ENCODE measurements around the gene SLC17A7. TPM values are rescaled to one million over a fixed set of nuclear protein-coding genes. Genes with fewer than 3 reads are reported as not detected.
A peak's percentile ranks its signal among the peaks of the same experiment; 100 is the strongest.

SLC17A7 gene
- total and polyA plus RNA-seq, 7 experiments from 2014 or later: 0.12 to 0.22 TPM; not detected in 5

DNA sequence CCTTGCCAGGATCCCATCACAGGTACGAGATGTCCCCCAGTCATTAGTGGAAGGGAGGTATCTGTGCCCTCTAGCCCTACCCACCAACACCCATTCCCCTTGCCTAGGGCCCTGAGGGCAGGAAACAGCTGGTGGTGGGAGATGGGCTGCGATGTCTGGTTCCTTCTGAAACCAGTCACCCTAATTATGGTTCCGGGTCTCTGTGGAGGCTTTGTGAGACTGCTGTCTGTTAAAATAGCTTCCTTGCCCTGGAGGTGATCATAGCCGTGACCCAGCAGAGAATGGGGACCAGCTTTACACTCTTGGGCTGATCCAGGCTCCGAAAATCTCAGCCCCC, 17.2 kb upstream of the SLC17A7 start:
- H3K4me3 Mint-ChIP-seq: no peak overlapping the region
- DNase-seq (no peak), ATAC-seq (no peak)
- CTCF ChIA-PET: interaction anchor here (12.2 kb wide), 1 partner anchor 13 kb away, joined by 83 read pairs; the partner anchor contains the start of gene FLT3LG
- H3K27me3 Mint-ChIP-seq: no peaks in the 10 kb centered on the region
- peak overlapping the region in 1 of 9 donors; percentile 18 for H3K27ac Mint-ChIP-seq
- Histone ChIP-seq H3K36me3 (ENCODE audit: control insufficient read depth in 2 of 3, insufficient read depth in 3 of 3, low read length in 3 of 3) (peaks cover 0 to 40% (median 0%) of the 10 kb centered on the region in 3 experiments), H3K27ac (ENCODE audit: low read depth, low read length) (no peak overlapping the region), H3K4me1 (ENCODE audit: control insufficient read depth in 2 of 2, insufficient read depth in 2 of 2, low read length in 2 of 2) (peaks cover 8 to 10% of the 10 kb centered on the region in 2 donors), H3K27me3 (ENCODE audit: control insufficient read depth in 2 of 2, insufficient read depth in 2 of 2, low read length in 2 of 2) (no peaks in the 10 kb centered on the region), H3K4me3 (ENCODE audit: low read length) (no peak overlapping the region), H3K9me3 (ENCODE audit: control insufficient read depth in 2 of 3, low read length in 3 of 3) (no peaks in the 10 kb centered on the region)
- H3K4me1 Mint-ChIP-seq: peaks cover 9 to 26% (median 18%) of the 10 kb centered on the region in 7 donors
- peaks cover 4 to 15% (median 5%) of the 10 kb centered on the region in 5 donors for H3K36me3 Mint-ChIP-seq
- intact Hi-C loops (cut with micrococcal nuclease): no loop called here
- no peaks in the 10 kb centered on the region for H3K9me3 Mint-ChIP-seq
- POLR2A ChIA-PET: interaction anchor here (1.1 to 15.5 kb wide), 2 partner anchors 13 to 130 kb away, joined by 4 to 226 read pairs; partner anchors contain the start of gene FLT3LG

DNA sequence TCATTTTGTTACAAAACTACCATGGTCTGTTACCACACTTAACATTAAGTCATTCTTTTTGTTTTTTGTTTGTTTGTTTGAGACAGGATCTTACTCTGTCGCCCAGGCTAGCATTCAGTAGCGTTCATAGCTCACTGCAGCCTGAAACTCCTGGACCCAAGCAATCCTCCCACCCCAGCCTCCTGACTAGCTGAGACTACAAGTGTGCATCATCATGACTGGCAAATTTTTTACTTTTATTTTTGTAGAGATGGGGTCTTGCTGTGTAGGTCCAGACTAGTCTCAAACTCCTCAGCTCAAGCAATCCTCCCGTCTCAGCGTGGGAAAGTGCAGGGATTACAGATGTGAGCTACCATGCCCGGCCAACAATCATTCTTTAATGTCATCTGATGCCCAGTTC, 15.0 kb upstream of the SLC17A7 start:
- Mint-ChIP-seq H3K36me3 (peaks cover 8 to 19% (median 10%) of the 10 kb centered on the region in 5 donors), H3K27ac (peak overlapping the region in 7 of 9 donors; percentile 11 to 75 (median 36)), H3K4me3 (peak overlapping the region in 3 of 10 donors; percentile 23 to 42 (median 38)), H3K9me3 (peaks cover 0 to 5% (median 0%) of the 10 kb centered on the region in 11 donors), H3K4me1 (peaks cover 15 to 41% (median 36%) of the 10 kb centered on the region in 7 donors), H3K27me3 (no peaks in the 10 kb centered on the region)
- H3K27me3 ChIP-seq (ENCODE audit: control insufficient read depth in 2 of 2, insufficient read depth in 2 of 2, low read length in 2 of 2): no peaks in the 10 kb centered on the region
- DNase-seq (no peak), ATAC-seq (no peak)
- intact Hi-C loops (cut with micrococcal nuclease): no loop called here
- no peak overlapping the region for H3K4me3 ChIP-seq (ENCODE audit: low read length)
- no peak overlapping the region for H3K27ac ChIP-seq (ENCODE audit: low read depth, low read length)
- peaks cover 8 to 18% of the 10 kb centered on the region in 2 donors for H3K4me1 ChIP-seq (ENCODE audit: control insufficient read depth in 2 of 2, insufficient read depth in 2 of 2, low read length in 2 of 2)
- ChIA-PET CTCF (interaction anchor here (0.8 to 12.2 kb wide), 3 partner anchors 9 to 15 kb away, joined by 3 to 83 read pairs (median 4); partner anchors contain the start of gene FLT3LG), POLR2A (interaction anchor here (0.6 to 15.5 kb wide), 4 partner anchors 10 to 72 kb away, joined by 3 to 226 read pairs (median 10); partner anchors contain the start of gene FLT3LG)
- H3K9me3 ChIP-seq (ENCODE audit: control insufficient read depth in 2 of 3, low read length in 3 of 3): no peaks in the 10 kb centered on the region
- H3K36me3 ChIP-seq (ENCODE audit: control insufficient read depth in 2 of 3, insufficient read depth in 3 of 3, low read length in 3 of 3): peaks cover 0 to 37% (median 0%) of the 10 kb centered on the region in 3 experiments

DNA sequence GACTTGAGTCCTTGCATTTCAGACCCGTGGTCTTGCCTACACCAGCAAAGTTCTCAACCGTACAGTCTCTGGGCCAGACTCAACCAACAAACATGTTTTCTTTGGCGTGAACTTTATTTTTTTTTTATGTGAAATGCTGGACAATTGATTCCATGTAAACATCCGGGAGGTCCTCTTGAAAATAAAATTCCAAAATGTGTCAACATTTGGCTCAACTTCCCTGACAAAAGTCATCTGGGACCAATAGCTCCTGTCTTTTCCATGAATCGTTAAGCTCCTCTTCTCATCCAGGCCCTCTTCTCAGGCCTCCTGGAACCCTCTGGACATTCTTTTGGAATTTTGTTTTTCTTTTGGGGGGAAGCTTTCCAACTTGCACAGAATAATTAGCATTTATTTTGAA, 14.4 kb upstream of the SLC17A7 start:
- Histone ChIP-seq H3K36me3 (ENCODE audit: control insufficient read depth in 2 of 3, insufficient read depth in 3 of 3, low read length in 3 of 3) (peaks cover 0 to 37% (median 0%) of the 10 kb centered on the region in 3 experiments), H3K9me3 (ENCODE audit: control insufficient read depth in 2 of 3, low read length in 3 of 3) (no peaks in the 10 kb centered on the region), H3K4me3 (ENCODE audit: low read length) (no peak overlapping the region), H3K27ac (ENCODE audit: low read depth, low read length) (no peak overlapping the region), H3K27me3 (ENCODE audit: control insufficient read depth in 2 of 2, insufficient read depth in 2 of 2, low read length in 2 of 2) (no peaks in the 10 kb centered on the region), H3K4me1 (ENCODE audit: control insufficient read depth in 2 of 2, insufficient read depth in 2 of 2, low read length in 2 of 2) (peaks cover 9 to 18% of the 10 kb centered on the region in 2 donors)
- Mint-ChIP-seq H3K4me1 (peaks cover 17 to 45% (median 37%) of the 10 kb centered on the region in 7 donors), H3K36me3 (peaks cover 8 to 19% (median 10%) of the 10 kb centered on the region in 5 donors), H3K4me3 (peak overlapping the region in 3 of 10 donors; percentile 38 to 45 (median 42)), H3K27me3 (no peaks in the 10 kb centered on the region), H3K27ac (peak overlapping the region in 6 of 9 donors; percentile 11 to 75 (median 35)), H3K9me3 (peaks cover 0 to 5% (median 0%) of the 10 kb centered on the region in 11 donors)
- CTCF ChIA-PET: interaction anchor here (1.4 to 12.2 kb wide), 2 partner anchors 9 to 16 kb away, joined by 3 to 83 read pairs; partner anchors contain the start of gene FLT3LG
- POLR2A ChIA-PET: interaction anchor here (1.1 to 15.5 kb wide), 4 partner anchors 10 to 44 kb away, joined by 3 to 226 read pairs (median 10); partner anchors contain the start of gene FLT3LG
- ATAC-seq (no peak), DNase-seq (no peak)
- intact Hi-C loops (cut with micrococcal nuclease): no loop called here

DNA sequence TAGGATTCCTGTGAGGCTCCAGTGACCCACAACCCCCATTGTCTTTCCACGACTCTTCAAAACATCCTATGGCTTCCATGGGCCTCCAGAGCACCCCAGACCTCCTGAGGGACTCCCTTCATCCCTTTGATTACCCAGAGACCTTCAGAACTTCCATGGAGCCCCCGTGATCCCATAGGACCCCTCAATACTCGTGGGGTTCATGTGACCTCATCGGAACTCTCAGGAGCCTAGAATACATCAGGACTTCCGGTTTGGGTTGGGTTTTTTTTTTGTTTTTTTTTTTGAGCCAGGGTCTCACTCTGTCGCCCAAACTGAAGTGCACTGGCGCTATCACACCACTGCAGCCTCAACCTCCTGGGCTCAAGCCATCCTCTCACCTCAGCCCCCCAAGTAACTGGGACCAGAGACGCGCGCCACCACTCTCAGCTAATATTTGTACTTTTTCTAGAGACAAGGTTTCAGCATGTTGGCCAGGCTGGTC, 12.5 kb upstream of the SLC17A7 start:
- H3K36me3 ChIP-seq (ENCODE audit: control insufficient read depth in 2 of 3, insufficient read depth in 3 of 3, low read length in 3 of 3): peaks cover 0 to 25% (median 0%) of the 10 kb centered on the region in 3 experiments
- H3K4me1 Mint-ChIP-seq: peaks cover 31 to 64% (median 50%) of the 10 kb centered on the region in 7 donors
- no peaks in the 10 kb centered on the region for H3K27me3 ChIP-seq (ENCODE audit: control insufficient read depth in 2 of 2, insufficient read depth in 2 of 2, low read length in 2 of 2)
- H3K27ac ChIP-seq (ENCODE audit: low read depth, low read length): peak overlapping the region; percentile 95
- peaks cover 8 to 26% (median 10%) of the 10 kb centered on the region in 5 donors for H3K36me3 Mint-ChIP-seq
- no peaks in the 10 kb centered on the region for H3K27me3 Mint-ChIP-seq
- H3K27ac Mint-ChIP-seq: peak overlapping the region; percentile 92 to 100 (median 99)
- H3K9me3 ChIP-seq (ENCODE audit: control insufficient read depth in 2 of 3, low read length in 3 of 3): no peaks in the 10 kb centered on the region
- DNase-seq (no peak), ATAC-seq (no peak)
- peaks cover 0 to 5% (median 0%) of the 10 kb centered on the region in 11 donors for H3K9me3 Mint-ChIP-seq
- ChIA-PET CTCF (interaction anchor here (1.0 to 12.2 kb wide), 4 partner anchors 13 to 62 kb away, joined by 3 to 83 read pairs (median 8); partner anchors contain the start of gene FLT3LG), POLR2A (interaction anchor here (0.6 to 15.5 kb wide), 16 partner anchors 11 to 835 kb away, joined by 3 to 226 read pairs (median 8); partner anchors contain the start of genes FLT3LG, GFY, NOSIP and PRR12)
- peaks cover 15 to 26% of the 10 kb centered on the region in 2 donors for H3K4me1 ChIP-seq (ENCODE audit: control insufficient read depth in 2 of 2, insufficient read depth in 2 of 2, low read length in 2 of 2)
- intact Hi-C loops (cut with micrococcal nuclease): loop anchor here (1.0 to 5.0 kb wide), 19 partner anchors 10 to 1131 kb away; partner anchors contain the start of genes FLT3LG (in 2 of the 2), GYS1 (in 2 of the 2), RPS11 (in 2 of the 2) and RUVBL2 (in 2 of the 2)
- peak overlapping the region; percentile 84 for H3K4me3 ChIP-seq (ENCODE audit: low read length)
- peak overlapping the region; percentile 90 to 100 (median 96) for H3K4me3 Mint-ChIP-seq

DNA sequence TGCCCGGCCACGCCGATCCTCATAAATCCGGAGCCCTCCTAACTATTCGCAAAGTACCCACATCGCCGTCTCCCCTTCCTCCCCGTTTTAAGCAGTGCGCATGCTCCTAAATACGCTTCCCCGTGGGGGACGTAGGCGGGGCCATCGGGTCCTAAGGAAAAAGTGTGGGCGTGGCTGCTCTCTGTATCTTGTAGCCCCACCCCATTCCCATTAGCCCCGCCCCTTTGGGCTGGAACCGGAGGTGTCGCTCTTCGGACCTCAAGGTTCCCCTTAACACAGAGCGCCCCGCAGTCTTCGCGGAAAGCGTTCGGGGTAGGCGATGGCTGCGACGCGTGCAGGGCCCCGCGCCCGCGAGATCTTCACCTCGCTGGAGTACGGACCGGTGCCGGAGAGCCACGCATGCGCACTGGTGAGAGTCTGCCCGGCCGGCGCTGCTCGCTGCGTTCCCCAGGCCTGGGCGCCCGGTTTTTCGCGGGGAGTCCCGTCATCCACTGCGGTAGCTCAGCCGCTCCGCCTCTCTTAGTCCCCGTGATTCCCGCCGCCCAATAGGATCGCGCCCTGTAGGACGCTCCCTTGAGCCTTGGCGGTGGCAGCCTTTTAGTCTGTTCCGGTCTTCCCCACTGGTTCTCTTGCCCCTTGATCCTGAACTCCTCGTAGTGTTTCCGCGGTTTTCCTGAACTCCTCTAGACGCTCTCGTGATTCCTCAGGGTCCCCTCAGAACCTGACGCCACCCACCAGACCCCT, 11.9 kb upstream of the SLC17A7 start, which contains the start of gene ALDH16A1:
Gene ALDH16A1 (plus strand): TSS at position 213 of the 744 bp plus-strand sequence. CDS start 107 bp downstream, at position 320.
- CTCF ChIA-PET: interaction anchor here (0.6 to 12.2 kb wide), 5 partner anchors 13 to 89 kb away, joined by 3 to 83 read pairs (median 4); partner anchors contain the start of genes DKKL1 and FLT3LG

More for the DNA sequence above, 11.9 kb upstream of the SLC17A7 start, which contains the start of gene ALDH16A1:
- Mint-ChIP-seq H3K36me3 (peaks cover 12 to 30% (median 16%) of the 10 kb centered on the region in 5 donors), H3K4me3 (peak within 1 kb of the TSS; percentile 95 to 100 (median 99)), H3K27me3 (no peaks in the 10 kb centered on the region), H3K9me3 (peaks cover 0 to 5% (median 0%) of the 10 kb centered on the region in 11 donors), H3K27ac (peak within 1 kb of the TSS; percentile 92 to 100 (median 99)), H3K4me1 (peaks cover 35 to 71% (median 56%) of the 10 kb centered on the region in 7 donors)
- Histone ChIP-seq H3K9me3 (ENCODE audit: control insufficient read depth in 2 of 3, low read length in 3 of 3) (no peaks in the 10 kb centered on the region), H3K27ac (ENCODE audit: low read depth, low read length) (peak within 1 kb of the TSS; percentile 95), H3K4me1 (ENCODE audit: control insufficient read depth in 2 of 2, insufficient read depth in 2 of 2, low read length in 2 of 2) (peaks cover 15 to 26% of the 10 kb centered on the region in 2 donors), H3K4me3 (ENCODE audit: low read length) (peak within 1 kb of the TSS; percentile 85), H3K27me3 (ENCODE audit: control insufficient read depth in 2 of 2, insufficient read depth in 2 of 2, low read length in 2 of 2) (no peaks in the 10 kb centered on the region), H3K36me3 (ENCODE audit: control insufficient read depth in 2 of 3, insufficient read depth in 3 of 3, low read length in 3 of 3) (peaks cover 0 to 25% (median 0%) of the 10 kb centered on the region in 3 experiments)
- intact Hi-C loops (cut with micrococcal nuclease): loop anchor here (1.0 to 5.0 kb wide), 19 partner anchors 10 to 1131 kb away; partner anchors contain the start of genes FLT3LG (in 2 of the 2), GYS1 (in 2 of the 2), RPS11 (in 2 of the 2) and RUVBL2 (in 2 of the 2)
- ATAC-seq: peak; percentile 92
- POLR2A ChIA-PET: interaction anchor here (0.6 to 15.5 kb wide), 18 partner anchors 12 to 834 kb away, joined by 3 to 226 read pairs (median 4); partner anchors contain the start of genes FLT3LG, GFY, NOSIP and PRR12
- peak; percentile 97 to 99 (median 98) for DNase-seq

Data from naive thymus-derived CD4-positive, alpha-beta T cell (primary cell).